B cell (primary cell): ENCODE results near the gene NEK3. TPM values are rescaled to one million over a fixed set of nuclear protein-coding genes. Genes with fewer than 3 reads are reported as not detected.
"Not testable (repeated sequence)": the region's sequence is repeated elsewhere in the genome, so short reads cannot be mapped to it uniquely, and the experiment has no call there.

Source experiments
- ATAC-seq: fragments of 200-7000 bp; cut with Tn5 transposase; one replicate; pipeline ENCODE4 v1.10.0; 2021; ENCODE audit warnings: low read depth, mild to moderate bottlenecking, moderate number of reproducible peaks, moderate library complexity
- CTCF ChIA-PET: fragments of 350-600 bp; sonication (Branson Sonifier 250); formaldehyde crosslinking; loops from one replicate; lab custom pipeline; 2021; ENCODE audit warnings: antibody characterized with exemption, inconsistent platforms; lab: Charles Lee
- POLR2A ChIA-PET: fragments of 350-600 bp; sonication (Branson Sonifier 250); formaldehyde crosslinking; loops from one replicate; lab custom pipeline; 2021; ENCODE audit warnings: antibody characterized with exemption; lab: Charles Lee
- DNase-seq: peaks from one replicate; pipeline ENCODE4 v3.0.0; 2013
- H2AFZ ChIP-seq: 2 replicates; pipeline ENCODE4 v1.6.1; 2012; ENCODE audit warnings: mild to moderate bottlenecking, low read depth, low read length; ENCODE audit not compliant: insufficient read depth, poor library complexity, severe bottlenecking
- H3K27ac ChIP-seq, 2 donors: 1 replicate in 1 of 2; 2 replicates in 1 of 2; pipeline ENCODE4 v1.5.1; 2012 to 2013; ENCODE audit warnings: low read length in 2 of 2, mild to moderate bottlenecking in 2 of 2, moderate library complexity in 1 of 2
- H3K27me3 ChIP-seq, 4 experiments: fragments of 200-600 bp in 1 of 4; sonication (generic) in 1 of 4; replicated peaks in 1 of 4; 1 replicate in 2 of 4; 2 replicates in 2 of 4; pipeline versions ENCODE4 v1.6.1 to v1.7.0; 2013 to 2016; ENCODE audit warnings: low read length in 3 of 4, mild to moderate bottlenecking in 2 of 4, mixed read lengths in 1 of 4, moderate library complexity in 1 of 4; ENCODE audit not compliant: insufficient read depth in 4 of 4, control insufficient read depth in 3 of 4; ENCODE audit errors: control extremely low read depth in 1 of 4
- H3K36me3 ChIP-seq, 2 experiments: replicated peaks in 1 of 2; 1 replicate in 1 of 2; 2 replicates in 1 of 2; pipeline versions ENCODE4 v1.6.1 to v1.7.1; 2013; ENCODE audit warnings: low read length in 1 of 2; ENCODE audit not compliant: insufficient read depth in 2 of 2, control insufficient read depth in 1 of 2; ENCODE audit errors: control extremely low read depth in 1 of 2, extremely low read depth in 1 of 2
- H3K4me1 ChIP-seq, 2 donors: fragments of 200-600 bp in 1 of 2; sonication (generic) in 1 of 2; 1 replicate in 1 of 2; 2 replicates in 1 of 2; pipeline versions ENCODE4 v1.5.1 to v1.6.1; 2013 to 2017; ENCODE audit warnings: low read length in 2 of 2; ENCODE audit not compliant: control insufficient read depth in 2 of 2, insufficient read depth in 2 of 2
- H3K4me2 ChIP-seq: replicated peaks from 2 replicates; pipeline ENCODE3; 2012; ENCODE audit warnings: mild to moderate bottlenecking, low read depth, low read length; ENCODE audit not compliant: poor library complexity, severe bottlenecking
- H3K4me3 ChIP-seq, 5 experiments: fragments of 200-600 bp in 1 of 5; sonication (generic) in 1 of 5; 1 replicate in 3 of 5; 2 replicates in 2 of 5; pipeline versions ENCODE4 v1.5.1 to v1.7.0; 2011 to 2016; ENCODE audit warnings: low read length in 4 of 5, mild to moderate bottlenecking in 4 of 5, low read depth in 2 of 5, control low read depth in 1 of 5, moderate library complexity in 1 of 5; ENCODE audit not compliant: insufficient read depth in 1 of 5; ENCODE audit errors: control extremely low read depth in 1 of 5, extremely low read depth in 1 of 5
- H3K79me2 ChIP-seq: fragments of 200-600 bp; sonication (generic); one replicate; pipeline ENCODE4 v1.6.0; 2016; ENCODE audit warnings: low read length; ENCODE audit not compliant: control insufficient read depth, insufficient read depth
- H3K9ac ChIP-seq: fragments of 200-600 bp; sonication (generic); 2 replicates; pipeline ENCODE4 v1.6.1; 2017; ENCODE audit warnings: mild to moderate bottlenecking, low read length, moderate library complexity
- H3K9me3 ChIP-seq, 3 donors: one replicate each; pipeline versions ENCODE4 v1.6.1 to v1.7.1; 2013; ENCODE audit warnings: low read length in 2 of 3; ENCODE audit not compliant: control insufficient read depth in 2 of 3, insufficient read depth in 1 of 3; ENCODE audit errors: control extremely low read depth in 1 of 3
- H4K20me1 ChIP-seq: 2 replicates; pipeline ENCODE4 v1.6.0; 2012; ENCODE audit warnings: mild to moderate bottlenecking, low read length; ENCODE audit not compliant: insufficient read depth, control insufficient read depth, poor library complexity, severe bottlenecking
- H3K27ac Mint-ChIP-seq: one replicate; pipeline ENCODE4 v1.8.0; 2021; ENCODE audit warnings: mixed read lengths
- H3K27me3 Mint-ChIP-seq: one replicate; pipeline ENCODE4 v1.8.0; 2021; ENCODE audit warnings: mixed read lengths
- H3K4me1 Mint-ChIP-seq: one replicate; pipeline ENCODE4 v1.8.0; 2021; ENCODE audit warnings: mixed read lengths
- H3K4me3 Mint-ChIP-seq: one replicate; pipeline ENCODE4 v1.8.0; 2021; ENCODE audit warnings: mixed read lengths
- H3K9me3 Mint-ChIP-seq: one replicate; pipeline ENCODE4 v1.8.0; 2022; ENCODE audit warnings: mixed read lengths; ENCODE audit not compliant: insufficient read depth
- CTCF ChIP-seq: fragments of 200-600 bp; IDR thresholded peaks from one replicate; pipeline ENCODE4 v1.8.0; 2022; ENCODE audit warnings: antibody characterized with exemption, mild to moderate bottlenecking
- EZH2 ChIP-seq: IDR thresholded peaks from 2 replicates; pipeline ENCODE4 v1.6.1; 2012; ENCODE audit warnings: borderline replicate concordance, low read depth, mild to moderate bottlenecking, moderate library complexity, low read length; ENCODE audit not compliant: insufficient read depth, poor library complexity, severe bottlenecking
- WGBS: methylation state at CpG from one replicate; pipeline ENCODE4 v1.1.5; 2013; ENCODE audit warnings: missing lambda C conversion rate; ENCODE audit not compliant: insufficient coverage; 5-methylcytosine and 5-hydroxymethylcytosine counted together
- intact Hi-C: fragments of 100-400 bp; cut with micrococcal nuclease; formaldehyde crosslinking; loops from one replicate; pipeline ENCODE4 v1.10.0; 2022
- polyA plus RNA-seq: library from polyadenylated mRNA; depleted of rRNA; stranded (reverse); fragments of >200 nt; gene quantifications from 2 replicates; pipeline ENCODE4 v1.2.3, GENCODE V29; 2012
- total RNA-seq, 2 donors: library from RNA; stranded (reverse); fragments of 120-200 nt in 1 of 2; gene quantifications; 1 replicate in 1 of 2; 2 replicates in 1 of 2; pipeline versions ENCODE4 v1.2.3 to v1.2.4, GENCODE V29; 2013 to 2022

NEK3 gene
- total and polyA plus RNA-seq, 2 donors (not counting 1 experiment from before 2014, with no cell fraction given): 6.0 to 12.6 TPM

- Histone ChIP-seq H2AFZ (no peak overlapping the region), H3K4me2 (no peak overlapping the region), H3K4me1 (no peaks in the 10 kb centered on the region), H3K9me3 (no peaks in the 10 kb centered on the region), H3K27me3 (peaks cover 0 to 3% (median 0%) of the 10 kb centered on the region in 4 experiments), H3K9ac (no peak overlapping the region), H4K20me1 (no peaks in the 10 kb centered on the region), H3K4me3 (no peak overlapping the region), H3K27ac (no peak overlapping the region), H3K36me3 (no peaks in the 10 kb centered on the region), H3K79me2 (no peaks in the 10 kb centered on the region)
- ChIA-PET CTCF (no interaction called here), POLR2A (no interaction called here)
- Mint-ChIP-seq H3K27ac (no peak overlapping the region), H3K4me3 (no peak overlapping the region), H3K9me3 (no peaks in the 10 kb centered on the region), H3K27me3 (peaks cover 11% of the 10 kb centered on the region), H3K4me1 (no peaks in the 10 kb centered on the region)
- 89% methylated on average over 4 of the region's 5 CpGs for WGBS
- intact Hi-C loops: no loop called here
- no peak for TF ChIP-seq CTCF
- no peak for TF ChIP-seq EZH2
- no peak for ATAC-seq
- no peak for DNase-seq
Observed at GRCh38 chr13:52103386-52103785, 56.0 kb downstream of the NEK3 start.

DNA sequence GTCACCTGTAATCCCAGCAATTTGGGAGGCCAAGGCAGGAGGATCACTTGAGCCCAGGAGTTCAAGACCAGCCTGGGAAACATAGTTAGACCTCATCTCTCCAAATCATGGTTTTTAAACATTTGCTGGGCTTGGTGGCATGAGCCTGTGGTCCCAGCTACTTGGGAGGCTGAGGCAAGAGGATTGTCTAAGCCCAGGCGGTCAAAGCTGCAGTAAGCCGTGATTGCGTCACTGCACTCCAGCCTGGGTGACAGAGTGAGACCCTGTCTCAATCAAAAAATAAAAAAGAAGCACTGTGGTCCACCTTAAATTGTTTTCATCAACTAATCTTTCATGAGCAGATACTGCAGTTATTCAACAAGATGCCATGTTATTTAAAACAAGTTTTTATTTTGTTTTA is 57.0 kb downstream of the NEK3 start:
- H3K27ac Mint-ChIP-seq, ATAC-seq, H3K27ac ChIP-seq, H3K79me2 ChIP-seq, intact Hi-C loops, H3K4me3 Mint-ChIP-seq, H3K9me3 Mint-ChIP-seq, H3K9me3 ChIP-seq, H3K4me1 Mint-ChIP-seq, H4K20me1 ChIP-seq, H3K4me3 ChIP-seq, H3K27me3 ChIP-seq, H3K9ac ChIP-seq, H3K36me3 ChIP-seq, DNase-seq, POLR2A ChIA-PET, H2AFZ ChIP-seq, CTCF ChIA-PET, H3K4me2 ChIP-seq, H3K4me1 ChIP-seq: not testable (repeated sequence)
- peaks cover 11% of the 10 kb centered on the region for H3K27me3 Mint-ChIP-seq
- WGBS: 100% methylated on average over 3 of the region's 3 CpGs
